Neural progenitor cell (in vitro differentiated cells): ENCODE data around the gene ZBTB9.

Experiments
- EZH2phosphoT487 ChIP-seq: fragments of 200-600 bp; sonication (generic); IDR thresholded peaks from 2 replicates; pipeline ENCODE4 v1.6.1; 2017; ENCODE audit warnings: antibody characterized with exemption
- TF ChIP-seq, protein P1 (sequence below): fragments of 200-600 bp; sonication (generic); IDR thresholded peaks from 2 replicates; pipeline ENCODE4 v1.5.1; 2017; ENCODE audit warnings: antibody characterized with exemption, mild to moderate bottlenecking

- TF ChIP-seq, protein P1, sequence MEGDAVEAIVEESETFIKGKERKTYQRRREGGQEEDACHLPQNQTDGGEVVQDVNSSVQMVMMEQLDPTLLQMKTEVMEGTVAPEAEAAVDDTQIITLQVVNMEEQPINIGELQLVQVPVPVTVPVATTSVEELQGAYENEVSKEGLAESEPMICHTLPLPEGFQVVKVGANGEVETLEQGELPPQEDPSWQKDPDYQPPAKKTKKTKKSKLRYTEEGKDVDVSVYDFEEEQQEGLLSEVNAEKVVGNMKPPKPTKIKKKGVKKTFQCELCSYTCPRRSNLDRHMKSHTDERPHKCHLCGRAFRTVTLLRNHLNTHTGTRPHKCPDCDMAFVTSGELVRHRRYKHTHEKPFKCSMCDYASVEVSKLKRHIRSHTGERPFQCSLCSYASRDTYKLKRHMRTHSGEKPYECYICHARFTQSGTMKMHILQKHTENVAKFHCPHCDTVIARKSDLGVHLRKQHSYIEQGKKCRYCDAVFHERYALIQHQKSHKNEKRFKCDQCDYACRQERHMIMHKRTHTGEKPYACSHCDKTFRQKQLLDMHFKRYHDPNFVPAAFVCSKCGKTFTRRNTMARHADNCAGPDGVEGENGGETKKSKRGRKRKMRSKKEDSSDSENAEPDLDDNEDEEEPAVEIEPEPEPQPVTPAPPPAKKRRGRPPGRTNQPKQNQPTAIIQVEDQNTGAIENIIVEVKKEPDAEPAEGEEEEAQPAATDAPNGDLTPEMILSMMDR, result no peak
- no peak for TF ChIP-seq EZH2phosphoT487
Observed at GRCh38 chr6:33445119-33445603, 9.2 kb upstream of the ZBTB9 start.
